GM23338 (cell line): ENCODE measurements around the gene ATXN3.

Source experiments
- EZH2 ChIP-seq: fragments of 200-600 bp; sonication (generic); IDR thresholded peaks from one replicate; pipeline ENCODE4 v1.8.0; 2017; ENCODE audit warnings: antibody characterized with exemption, mild to moderate bottlenecking, low read depth; ENCODE audit not compliant: unreplicated experiment
- JUNB ChIP-seq: IDR thresholded peaks from one replicate; pipeline ENCODE4 v1.6.1; 2016; ENCODE audit warnings: antibody characterized with exemption; ENCODE audit not compliant: unreplicated experiment

- TF ChIP-seq JUNB (no peak), EZH2 (no peak)
Measured at GRCh38 chr14:92035890-92036289, 70.5 kb downstream of the ATXN3 start.
